ENCODE results near the gene P2RX5. TPM values are rescaled to one million over a fixed set of nuclear protein-coding genes. Genes with fewer than 3 reads are reported as not detected.
"Not testable (repeated sequence)": the region's sequence is repeated elsewhere in the genome, so short reads cannot be mapped to it uniquely, and the experiment has no call there.

Gene P2RX5
- total RNA-seq, result 10 to 100 TPM; 22.0 to 74.3 TPM

- ATAC-seq (replicated peaks), result peak; percentile 46
- H3K36me3 Mint-ChIP-seq (ENCODE audit: low read depth), result peaks cover 10% of the 10 kb centered on the region
- H3K9me3 Mint-ChIP-seq, result no peaks in the 10 kb centered on the region
- no peaks in the 10 kb centered on the region for H3K27me3 Mint-ChIP-seq
- H3K4me3 Mint-ChIP-seq, result peak within 1 kb of the TSS; percentile 79
- peaks cover 5% of the 10 kb centered on the region for H3K4me1 Mint-ChIP-seq
- no peak within 1 kb of the TSS for H3K27ac Mint-ChIP-seq
These were observed at the start of gene P2RX5 for GRCh38 chr17:3695723-3696411. P2RX5 (minus strand) TSS chr17:3696155; CDS start chr17:3696005, 150 bp downstream.

- Mint-ChIP-seq H3K4me3 (no peak overlapping the region), H3K4me1 (peaks cover 15% of the 10 kb centered on the region), H3K27me3 (no peaks in the 10 kb centered on the region), H3K27ac (no peak overlapping the region), H3K9me3 (no peaks in the 10 kb centered on the region), H3K36me3 (ENCODE audit: low read depth) (no peaks in the 10 kb centered on the region)
- no peak for ATAC-seq (replicated peaks)
These were observed 49.1 kb upstream of the P2RX5 start for GRCh38 chr17:3745071-3745470.

GRCh38 chr17:3744014-3744413, 48.1 kb upstream of the P2RX5 start:
- no peak for ATAC-seq (replicated peaks)
- Mint-ChIP-seq H3K36me3 (ENCODE audit: low read depth) (no peaks in the 10 kb centered on the region), H3K9me3 (no peaks in the 10 kb centered on the region), H3K4me1 (peaks cover 24% of the 10 kb centered on the region), H3K27me3 (no peaks in the 10 kb centered on the region), H3K4me3 (no peak overlapping the region), H3K27ac (no peak overlapping the region)

DNA sequence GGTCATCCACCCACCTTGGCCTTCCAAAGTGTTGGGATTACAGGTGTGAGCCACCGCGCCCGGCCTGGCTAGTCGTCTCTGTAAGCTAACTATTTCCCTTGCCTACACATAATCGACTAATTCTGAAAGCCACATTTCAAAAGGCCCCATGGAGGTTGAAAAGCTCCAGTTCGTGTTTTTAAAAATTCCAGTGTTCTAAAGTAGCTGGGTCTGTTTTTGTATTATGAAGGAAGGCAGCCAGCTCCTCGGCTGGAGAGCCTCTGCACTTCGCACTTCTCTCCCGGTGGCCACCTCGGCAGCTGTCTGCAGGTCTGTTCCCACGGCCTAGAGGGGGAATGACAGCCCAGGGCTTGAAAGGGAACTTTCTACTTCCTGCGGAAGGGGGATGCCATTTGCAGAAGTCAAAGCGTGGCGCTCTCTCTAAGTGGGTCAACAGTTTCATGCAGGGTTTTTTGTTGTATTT, 44.7 kb upstream of the P2RX5 start:
- Mint-ChIP-seq H3K27me3 (no peaks in the 10 kb centered on the region), H3K36me3 (ENCODE audit: low read depth) (no peaks in the 10 kb centered on the region), H3K4me3 (peak overlapping the region; percentile 79), H3K4me1 (peaks cover 24% of the 10 kb centered on the region), H3K27ac (peak overlapping the region; percentile 88), H3K9me3 (no peaks in the 10 kb centered on the region)
- ATAC-seq (replicated peaks), result peak; percentile 72

DNA sequence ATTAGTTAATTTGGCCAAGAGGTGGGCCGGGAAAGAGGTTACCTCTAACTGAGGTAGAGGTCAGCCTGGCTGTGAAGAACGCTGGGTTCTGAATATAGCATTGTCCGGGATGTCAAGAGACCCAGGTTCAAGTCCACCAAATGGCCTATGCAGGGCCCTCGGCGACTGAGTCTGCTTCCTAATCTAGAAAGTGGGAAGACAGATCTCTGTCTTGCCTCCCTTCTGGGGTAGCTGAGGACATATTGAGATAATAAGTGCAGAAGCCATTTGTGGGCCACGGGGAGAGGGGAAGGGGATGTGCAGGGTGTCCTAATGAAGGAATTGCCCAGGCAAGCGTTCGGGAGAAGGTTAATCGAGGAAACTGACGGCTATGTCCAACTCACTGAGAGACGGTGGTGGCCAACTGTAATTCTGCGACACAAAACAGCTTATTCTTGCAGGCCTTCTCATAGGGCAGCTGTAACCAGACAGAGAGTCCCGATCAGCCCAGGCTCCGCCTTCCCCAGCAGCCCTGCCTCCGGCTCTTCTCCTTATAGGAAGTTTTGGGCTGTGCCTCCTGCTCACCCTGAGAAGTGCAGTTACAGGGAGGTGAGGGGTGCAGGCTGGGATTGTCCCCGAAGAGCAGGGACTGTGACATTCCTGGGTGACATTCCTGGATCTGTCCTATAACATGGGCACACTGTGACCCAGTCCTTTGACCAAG, 43.6 kb upstream of the P2RX5 start:
- peak overlapping the region; percentile 88 for H3K27ac Mint-ChIP-seq
- H3K36me3 Mint-ChIP-seq (ENCODE audit: low read depth), result no peaks in the 10 kb centered on the region
- H3K4me1 Mint-ChIP-seq, result peaks cover 24% of the 10 kb centered on the region
- H3K9me3 Mint-ChIP-seq, result no peaks in the 10 kb centered on the region
- ATAC-seq (replicated peaks), result no peak
- peak overlapping the region; percentile 79 for H3K4me3 Mint-ChIP-seq
- H3K27me3 Mint-ChIP-seq, result no peaks in the 10 kb centered on the region

- Mint-ChIP-seq H3K27me3 (no peaks in the 10 kb centered on the region), H3K4me1 (peaks cover 24% of the 10 kb centered on the region), H3K9me3 (no peaks in the 10 kb centered on the region), H3K36me3 (ENCODE audit: low read depth) (no peaks in the 10 kb centered on the region), H3K4me3 (peak overlapping the region; percentile 79), H3K27ac (no peak overlapping the region)
- peak; percentile 81 for ATAC-seq (replicated peaks)
These were observed 42.8 kb upstream of the P2RX5 start for GRCh38 chr17:3738562-3739295.

GRCh38 chr17:3735515-3735914, 39.6 kb upstream of the P2RX5 start:
- H3K27ac Mint-ChIP-seq, result no peak overlapping the region
- no peaks in the 10 kb centered on the region for H3K27me3 Mint-ChIP-seq
- H3K36me3 Mint-ChIP-seq (ENCODE audit: low read depth), result no peaks in the 10 kb centered on the region
- H3K9me3 Mint-ChIP-seq, result no peaks in the 10 kb centered on the region
- H3K4me1 Mint-ChIP-seq, result peaks cover 16% of the 10 kb centered on the region
- no peak for ATAC-seq (replicated peaks)
- no peak overlapping the region for H3K4me3 Mint-ChIP-seq

GRCh38 chr17:3734911-3735276, 38.9 kb upstream of the P2RX5 start:
- H3K4me3 Mint-ChIP-seq; H3K27ac Mint-ChIP-seq; ATAC-seq (replicated peaks); H3K9me3 Mint-ChIP-seq; H3K27me3 Mint-ChIP-seq; H3K36me3 Mint-ChIP-seq (ENCODE audit: low read depth): not testable (repeated sequence)
- peaks cover 13% of the 10 kb centered on the region for H3K4me1 Mint-ChIP-seq

DNA sequence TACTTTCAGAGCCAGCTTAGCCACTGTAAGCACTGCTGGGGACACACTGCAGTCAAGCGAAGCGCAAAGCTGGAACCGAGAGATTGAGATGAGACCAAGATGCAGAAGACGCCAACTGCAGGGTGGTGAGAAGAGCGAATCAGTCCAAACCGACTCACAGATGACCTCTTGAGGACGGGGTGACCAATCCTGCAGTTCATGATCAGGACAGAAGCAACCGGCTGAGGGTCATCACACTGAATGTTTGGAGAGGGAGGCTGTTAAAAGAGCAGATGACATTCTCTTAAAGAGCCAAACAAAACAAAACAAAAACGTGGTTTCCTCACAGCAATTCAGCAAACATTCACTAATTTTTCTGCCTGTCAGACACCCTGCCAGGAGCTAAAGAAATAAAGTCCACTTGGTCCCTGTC, 36.3 kb upstream of the P2RX5 start:
- H3K36me3 Mint-ChIP-seq (ENCODE audit: low read depth), result no peaks in the 10 kb centered on the region
- no peak for ATAC-seq (replicated peaks)
- H3K4me3 Mint-ChIP-seq, result no peak overlapping the region
- no peaks in the 10 kb centered on the region for H3K27me3 Mint-ChIP-seq
- H3K4me1 Mint-ChIP-seq, result no peaks in the 10 kb centered on the region
- H3K9me3 Mint-ChIP-seq, result no peaks in the 10 kb centered on the region
- no peak overlapping the region for H3K27ac Mint-ChIP-seq

DNA sequence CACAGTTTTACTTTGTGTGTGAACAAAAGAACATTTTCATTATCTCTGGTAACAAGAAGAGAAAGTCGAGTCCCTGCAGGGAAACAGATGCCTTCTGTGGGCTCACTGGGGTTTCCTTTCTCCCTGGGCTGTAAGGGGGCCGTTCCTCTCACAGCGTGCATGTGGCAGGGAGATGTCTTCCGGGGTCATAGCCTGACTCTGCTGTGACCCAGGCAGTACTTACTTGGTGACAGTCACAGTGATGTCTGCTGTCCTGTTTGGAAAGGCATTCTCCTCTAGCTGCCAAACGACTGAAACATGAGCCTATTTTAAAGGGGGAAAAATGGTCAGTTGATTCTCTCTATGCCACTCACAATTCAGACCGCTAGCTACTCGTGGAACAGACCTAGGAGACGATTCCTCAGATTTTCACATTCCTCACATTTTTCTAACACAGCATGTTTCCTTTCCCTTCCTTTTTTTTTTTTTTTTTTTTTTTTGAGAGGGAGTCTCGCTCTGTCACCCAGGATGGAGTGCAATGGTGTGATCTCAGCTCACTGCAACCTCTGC, 35.0 kb upstream of the P2RX5 start:
- no peak overlapping the region for H3K4me3 Mint-ChIP-seq
- no peak overlapping the region for H3K27ac Mint-ChIP-seq

DNA sequence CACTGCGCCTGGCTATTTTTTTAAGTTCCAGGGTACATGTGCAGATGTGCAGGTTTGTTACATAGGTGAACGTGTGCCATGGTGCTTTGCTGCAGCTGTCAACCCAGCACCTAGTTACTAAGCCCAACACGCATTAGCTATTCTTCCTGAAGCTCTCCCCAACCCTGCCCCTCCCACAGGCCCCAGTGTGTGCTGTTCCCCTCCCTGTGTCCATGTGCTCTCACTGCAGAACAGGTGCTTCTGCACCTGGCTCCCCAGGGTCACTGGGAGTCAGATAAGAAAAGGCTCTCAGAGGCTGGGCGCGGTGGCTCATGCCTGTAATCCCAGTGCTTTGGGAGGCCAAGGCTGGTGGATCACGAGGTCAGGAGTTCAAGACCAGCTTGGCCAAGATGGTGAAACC, 33.9 kb upstream of the P2RX5 start:
- H3K4me1 Mint-ChIP-seq, result peaks cover under 1% of the 10 kb centered on the region
- no peaks in the 10 kb centered on the region for H3K9me3 Mint-ChIP-seq
- H3K27ac Mint-ChIP-seq, result no peak overlapping the region
- no peak for ATAC-seq (replicated peaks)
- H3K36me3 Mint-ChIP-seq (ENCODE audit: low read depth), result peaks cover 15% of the 10 kb centered on the region
- H3K27me3 Mint-ChIP-seq, result no peaks in the 10 kb centered on the region
- no peak overlapping the region for H3K4me3 Mint-ChIP-seq

More for the DNA sequence above, 35.0 kb upstream of the P2RX5 start:
- no peaks in the 10 kb centered on the region for H3K4me1 Mint-ChIP-seq
- H3K27me3 Mint-ChIP-seq, result no peaks in the 10 kb centered on the region
- no peaks in the 10 kb centered on the region for H3K9me3 Mint-ChIP-seq
- H3K36me3 Mint-ChIP-seq (ENCODE audit: low read depth), result peaks cover 4% of the 10 kb centered on the region
- ATAC-seq (replicated peaks), result no peak

DNA sequence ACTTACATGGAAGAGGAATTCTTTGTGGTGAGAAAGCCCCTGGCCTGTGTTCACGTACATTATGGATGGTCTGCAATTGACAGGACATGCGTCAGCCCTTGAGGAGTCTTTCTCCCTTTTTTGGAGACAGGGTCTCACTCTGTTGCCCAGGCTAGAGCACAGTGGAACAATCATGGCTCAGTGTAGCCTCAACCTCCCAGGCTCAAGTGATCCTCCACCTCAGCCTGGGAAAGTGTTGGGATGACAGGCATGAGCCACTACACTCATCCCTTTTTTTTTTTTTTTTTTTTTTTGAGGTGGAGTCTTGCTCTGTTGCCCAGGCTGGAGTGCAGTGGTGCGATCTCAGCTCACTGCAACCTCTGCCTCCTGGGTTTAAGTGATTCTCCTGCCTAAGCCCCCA, 32.1 kb upstream of the P2RX5 start:
- H3K27me3 Mint-ChIP-seq; ATAC-seq (replicated peaks); H3K27ac Mint-ChIP-seq; H3K4me3 Mint-ChIP-seq; H3K4me1 Mint-ChIP-seq; H3K9me3 Mint-ChIP-seq: not testable (repeated sequence)
- peaks cover 25% of the 10 kb centered on the region for H3K36me3 Mint-ChIP-seq (ENCODE audit: low read depth)

GRCh38 chr17:3727041-3727440, 31.1 kb upstream of the P2RX5 start:
- H3K36me3 Mint-ChIP-seq (ENCODE audit: low read depth), result peaks cover 35% of the 10 kb centered on the region
- no peaks in the 10 kb centered on the region for H3K9me3 Mint-ChIP-seq
- H3K27me3 Mint-ChIP-seq, result no peaks in the 10 kb centered on the region
- no peak for ATAC-seq (replicated peaks)
- no peak overlapping the region for H3K4me3 Mint-ChIP-seq
- no peak overlapping the region for H3K27ac Mint-ChIP-seq
- H3K4me1 Mint-ChIP-seq, result peaks cover 14% of the 10 kb centered on the region

DNA sequence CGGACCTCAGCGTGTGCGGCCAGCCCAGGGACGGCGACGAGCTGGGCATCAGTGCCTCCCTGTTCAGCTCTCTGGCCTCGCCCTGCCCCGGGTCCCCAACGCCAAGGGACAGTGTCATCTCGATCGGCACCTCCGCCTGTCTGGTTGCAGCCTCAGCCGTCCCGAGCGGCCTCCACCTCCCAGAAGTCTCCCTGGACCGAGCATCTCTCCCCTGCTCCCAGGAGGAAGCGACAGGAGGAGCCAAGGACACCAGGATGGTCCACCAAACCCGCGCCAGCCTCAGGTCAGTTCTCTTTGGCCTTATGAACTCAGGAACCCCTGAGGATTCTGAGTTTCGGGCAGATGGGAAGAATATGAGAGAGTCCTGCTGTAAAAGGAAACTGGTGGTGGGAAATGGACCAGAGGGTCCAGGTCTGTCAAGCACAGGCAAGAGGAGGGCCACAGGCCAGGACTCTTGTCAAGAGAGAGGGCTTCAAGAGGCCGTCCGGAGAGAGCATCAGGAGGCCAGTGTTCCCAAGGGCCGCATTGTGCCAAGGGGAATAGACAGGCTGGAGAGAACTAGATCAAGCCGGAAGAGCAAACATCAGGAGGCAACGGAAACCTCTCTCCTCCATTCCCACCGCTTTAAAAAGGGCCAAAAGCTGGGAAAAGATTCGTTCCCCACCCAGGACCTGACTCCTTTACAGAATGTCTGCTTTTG, 28.6 kb upstream of the P2RX5 start:
- Mint-ChIP-seq H3K27ac (peak overlapping the region; percentile 90), H3K27me3 (no peaks in the 10 kb centered on the region), H3K36me3 (ENCODE audit: low read depth) (peaks cover 59% of the 10 kb centered on the region), H3K9me3 (no peaks in the 10 kb centered on the region), H3K4me1 (peaks cover 27% of the 10 kb centered on the region), H3K4me3 (peak overlapping the region; percentile 98)
- ATAC-seq (replicated peaks), result no peak

Data from activated T-helper 17 cell treated with anti-CD3 and anti-CD28 coated beads, Interleukin-2, amount 50 U/mL, for 72 hours (primary cell).